ENCODE measurements around the gene KCNQ1.

- TF ChIP-seq HDGF (IDR thresholded peaks at IDR 0.05) (no peak), CTCF (IDR thresholded peaks at IDR 0.05 in 2 of 3, conservative IDR thresholded peaks at IDR 0.05 in 1 of 3; ENCODE audit: insufficient read depth in 2 of 3, low read depth in 1 of 3, low read length in 3 of 3) (no peak), GABPA (tag; conservative IDR thresholded peaks at IDR 0.05; ENCODE audit: low read depth) (no peak), ZNF146 (CRISPR knock-in tag; IDR thresholded peaks at IDR 0.05; ENCODE audit: unreplicated experiment) (no peak), HNRNPL (IDR thresholded peaks at IDR 0.05; ENCODE audit: low read depth, low read length) (no peak), CCAR2 (IDR thresholded peaks at IDR 0.05; ENCODE audit: low read depth, low read length) (no peak), BCOR (IDR thresholded peaks at IDR 0.05) (no peak), EP300 (IDR thresholded peaks at IDR 0.05; ENCODE audit: low read length) (no peak), CREB1 (IDR thresholded peaks at IDR 0.05) (no peak), CREB1 (CRISPR knock-in tag; IDR thresholded peaks at IDR 0.05) (no peak), PREB (CRISPR knock-in tag; IDR thresholded peaks at IDR 0.05) (no peak)
Observed at GRCh38 chr11:2406451-2406850, 38.4 kb upstream of the KCNQ1 start.
